Nephron (organoid): ENCODE measurements around the gene ERC1.

Experiments
- H3K27ac Mint-ChIP-seq, 3 experiments: 2 replicates each; pipeline ENCODE4 v1.8.0; 2020; ENCODE audit warnings: mixed read lengths in 3 of 3, mild to moderate bottlenecking in 2 of 3, moderate library complexity in 1 of 3
- H3K27me3 Mint-ChIP-seq: 2 replicates; pipeline ENCODE4 v1.8.0; 2021; ENCODE audit warnings: low read depth, mild to moderate bottlenecking, moderate library complexity, mixed read lengths
- H3K36me3 Mint-ChIP-seq: 2 replicates; pipeline ENCODE4 v1.8.0; 2020; ENCODE audit warnings: low read depth, mixed read lengths
- H3K4me1 Mint-ChIP-seq: 2 replicates; pipeline ENCODE4 v1.8.0; 2020; ENCODE audit warnings: mixed read lengths
- H3K4me3 Mint-ChIP-seq, 3 experiments: 2 replicates each; pipeline ENCODE4 v1.8.0; 2020; ENCODE audit warnings: mild to moderate bottlenecking in 3 of 3, mixed read lengths in 3 of 3, moderate library complexity in 2 of 3
- H3K9me3 Mint-ChIP-seq: 2 replicates; pipeline ENCODE4 v1.8.0; 2020; ENCODE audit warnings: mixed read lengths
- TF ChIP-seq, protein P1 (sequence below), 3 experiments: fragments of 200-600 bp; sonication (generic); IDR thresholded peaks; one replicate each; pipeline ENCODE4 v1.5.0; 2021; ENCODE audit warnings: antibody characterized with exemption in 3 of 3; ENCODE audit not compliant: unreplicated experiment in 3 of 3

The ERC1 gene

DNA sequence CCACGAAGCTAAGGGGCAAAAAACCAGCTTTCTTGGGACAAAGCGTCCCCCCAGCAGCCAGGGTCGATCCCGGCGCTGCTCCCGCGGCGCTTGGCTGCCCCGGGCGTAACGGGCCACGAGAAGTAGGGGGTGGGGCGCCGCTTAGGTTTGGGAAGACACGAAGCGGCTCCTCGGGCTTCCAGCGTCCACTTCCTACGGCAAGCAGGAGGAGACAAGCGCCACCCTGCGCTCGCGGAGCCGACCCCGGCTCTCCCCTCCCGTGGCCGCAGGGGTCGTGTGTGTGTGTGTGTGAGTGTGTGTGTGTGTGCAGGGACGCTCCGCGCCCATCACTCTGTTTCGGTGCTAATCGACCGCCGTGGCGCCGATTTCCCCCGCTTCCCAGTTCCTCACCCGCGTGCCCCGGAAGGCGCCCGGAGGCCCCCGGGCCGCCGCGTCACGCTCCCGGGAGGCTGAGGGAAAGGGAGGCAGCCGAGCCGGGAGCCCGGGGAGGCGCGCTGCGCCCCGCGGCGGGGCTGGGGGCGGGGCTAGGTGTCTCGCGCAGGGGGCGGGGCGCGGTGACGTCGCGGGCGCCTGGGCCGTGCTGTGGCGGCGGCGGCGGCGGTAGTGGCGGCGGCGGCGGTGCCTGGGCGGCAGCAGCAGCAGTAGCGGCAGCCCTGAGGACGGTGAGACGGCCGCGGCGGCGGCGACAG lies at the start of gene ERC1:
Gene ERC1 (plus strand): TSS at position 563 of the 689 bp plus-strand sequence. CDS start 36,681 bp downstream, outside the sequence.
- Mint-ChIP-seq H3K27ac (peak within 1 kb of the TSS; percentile 98 to 99 (median 98)), H3K27me3 (no peaks in the 10 kb centered on the region), H3K9me3 (no peaks in the 10 kb centered on the region), H3K4me1 (peaks cover 35% of the 10 kb centered on the region), H3K4me3 (peak within 1 kb of the TSS; percentile 91 to 99 (median 97)), H3K36me3 (no peaks in the 10 kb centered on the region)
- TF ChIP-seq, protein P1, sequence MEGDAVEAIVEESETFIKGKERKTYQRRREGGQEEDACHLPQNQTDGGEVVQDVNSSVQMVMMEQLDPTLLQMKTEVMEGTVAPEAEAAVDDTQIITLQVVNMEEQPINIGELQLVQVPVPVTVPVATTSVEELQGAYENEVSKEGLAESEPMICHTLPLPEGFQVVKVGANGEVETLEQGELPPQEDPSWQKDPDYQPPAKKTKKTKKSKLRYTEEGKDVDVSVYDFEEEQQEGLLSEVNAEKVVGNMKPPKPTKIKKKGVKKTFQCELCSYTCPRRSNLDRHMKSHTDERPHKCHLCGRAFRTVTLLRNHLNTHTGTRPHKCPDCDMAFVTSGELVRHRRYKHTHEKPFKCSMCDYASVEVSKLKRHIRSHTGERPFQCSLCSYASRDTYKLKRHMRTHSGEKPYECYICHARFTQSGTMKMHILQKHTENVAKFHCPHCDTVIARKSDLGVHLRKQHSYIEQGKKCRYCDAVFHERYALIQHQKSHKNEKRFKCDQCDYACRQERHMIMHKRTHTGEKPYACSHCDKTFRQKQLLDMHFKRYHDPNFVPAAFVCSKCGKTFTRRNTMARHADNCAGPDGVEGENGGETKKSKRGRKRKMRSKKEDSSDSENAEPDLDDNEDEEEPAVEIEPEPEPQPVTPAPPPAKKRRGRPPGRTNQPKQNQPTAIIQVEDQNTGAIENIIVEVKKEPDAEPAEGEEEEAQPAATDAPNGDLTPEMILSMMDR (IDR thresholded peaks at IDR 0.05; ENCODE audit: unreplicated experiment in 3 of 3) = peak in 1 of 3 experiments; percentile 9

DNA sequence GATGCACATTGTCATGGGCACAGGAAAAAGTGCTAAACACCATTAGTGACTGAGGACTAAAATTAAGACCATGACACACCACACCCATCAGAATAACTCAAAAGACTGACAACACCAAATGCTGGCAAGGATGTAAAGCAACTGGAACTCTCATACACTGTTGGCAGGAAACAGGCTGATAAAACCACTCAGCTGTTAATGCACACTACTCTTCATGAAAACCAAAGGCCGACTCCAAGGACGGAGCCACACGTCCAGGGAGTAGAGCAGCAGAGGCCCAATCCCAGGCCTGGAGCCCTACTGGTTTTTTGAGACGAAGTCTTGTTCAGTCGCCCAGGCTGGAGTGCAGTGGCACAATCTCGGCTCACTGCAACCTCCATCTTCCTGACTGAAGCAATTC lies 48.0 kb upstream of the ERC1 start:
- peaks cover 28% of the 10 kb centered on the region for H3K4me1 Mint-ChIP-seq
- H3K36me3 Mint-ChIP-seq = peaks cover 48% of the 10 kb centered on the region
- peak overlapping the region in 2 of 3 experiments; percentile 46 to 66 for H3K27ac Mint-ChIP-seq
- no peaks in the 10 kb centered on the region for H3K9me3 Mint-ChIP-seq
- TF ChIP-seq, protein P1 (IDR thresholded peaks at IDR 0.05; ENCODE audit: unreplicated experiment in 3 of 3) = no peak
- H3K4me3 Mint-ChIP-seq = peak overlapping the region in 1 of 3 experiments; percentile 26
- no peaks in the 10 kb centered on the region for H3K27me3 Mint-ChIP-seq

DNA sequence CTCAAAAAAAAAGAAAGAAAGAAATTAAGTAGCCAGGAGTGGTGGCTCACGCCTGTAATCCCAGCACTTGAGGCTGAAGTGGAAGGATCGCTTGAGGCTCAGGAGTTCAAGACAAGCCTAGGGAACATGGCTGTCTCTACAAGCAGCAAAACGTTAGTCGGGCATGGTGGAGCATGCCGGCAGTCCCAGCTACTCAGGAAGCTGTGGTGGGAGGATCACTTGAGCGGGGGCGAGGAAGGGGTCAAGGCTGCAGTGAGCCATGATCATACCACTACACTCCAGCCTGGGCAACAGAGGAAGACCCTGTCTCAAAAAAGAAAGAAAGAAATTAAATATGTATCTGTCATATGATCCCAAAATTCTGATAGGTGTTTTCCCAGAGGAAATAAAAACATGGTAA lies 46.8 kb upstream of the ERC1 start:
- Mint-ChIP-seq H3K36me3 (peaks cover 40% of the 10 kb centered on the region), H3K27me3 (no peaks in the 10 kb centered on the region), H3K4me3 (peak overlapping the region in 2 of 3 experiments; percentile 18 to 34), H3K4me1 (peaks cover 35% of the 10 kb centered on the region), H3K9me3 (no peaks in the 10 kb centered on the region), H3K27ac (peak overlapping the region; percentile 43 to 66 (median 46))
- TF ChIP-seq, protein P1 (IDR thresholded peaks at IDR 0.05; ENCODE audit: unreplicated experiment in 3 of 3) = no peak

DNA sequence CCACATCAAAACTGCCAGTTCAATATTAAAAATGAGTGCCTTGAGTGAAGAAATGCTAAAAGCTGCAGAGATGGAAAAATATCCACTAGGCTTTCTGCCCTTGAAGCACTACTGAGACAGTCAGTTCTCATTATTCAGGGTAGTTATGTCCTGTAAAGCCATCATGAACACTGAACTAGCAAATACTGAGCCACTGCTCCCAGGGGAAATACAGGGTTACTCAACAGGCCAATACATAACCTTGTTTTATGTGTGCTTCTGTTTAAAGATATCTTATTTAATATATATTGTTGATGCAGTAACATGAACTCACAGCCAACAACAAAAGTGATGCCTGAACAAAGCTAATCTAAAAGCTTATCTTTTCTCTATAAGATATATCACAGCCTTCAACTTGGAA lies 44.8 kb upstream of the ERC1 start:
- Mint-ChIP-seq H3K4me3 (peak overlapping the region; percentile 69 to 84 (median 80)), H3K36me3 (peaks cover 22% of the 10 kb centered on the region), H3K9me3 (no peaks in the 10 kb centered on the region), H3K27ac (peak overlapping the region; percentile 58 to 89 (median 71)), H3K4me1 (peaks cover 36% of the 10 kb centered on the region), H3K27me3 (no peaks in the 10 kb centered on the region)
- TF ChIP-seq, protein P1 (IDR thresholded peaks at IDR 0.05; ENCODE audit: unreplicated experiment in 3 of 3) = no peak

DNA sequence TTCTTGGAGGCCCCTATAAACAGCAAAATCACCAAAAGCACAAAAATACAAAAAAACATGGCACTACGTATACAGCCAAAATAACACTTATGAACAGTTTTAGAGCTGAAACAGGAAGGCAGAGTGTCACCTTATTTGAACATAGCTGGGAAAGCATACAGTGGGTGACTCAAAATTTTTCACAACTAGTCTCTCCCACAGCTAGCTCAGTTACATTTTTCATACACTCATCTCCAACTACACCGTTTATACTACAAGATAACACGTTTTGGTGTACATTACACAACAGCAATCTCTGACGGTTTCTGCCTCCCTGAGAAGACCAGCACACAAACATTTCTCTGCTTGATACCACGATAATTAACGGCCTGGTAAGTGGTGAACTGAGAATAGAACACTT lies 44.4 kb upstream of the ERC1 start:
- Mint-ChIP-seq H3K27me3 (no peaks in the 10 kb centered on the region), H3K27ac (peak overlapping the region; percentile 58 to 89 (median 71)), H3K36me3 (peaks cover 22% of the 10 kb centered on the region), H3K4me3 (peak overlapping the region; percentile 69 to 84 (median 80)), H3K9me3 (no peaks in the 10 kb centered on the region), H3K4me1 (peaks cover 36% of the 10 kb centered on the region)
- TF ChIP-seq, protein P1 (IDR thresholded peaks at IDR 0.05; ENCODE audit: unreplicated experiment in 3 of 3) = no peak

DNA sequence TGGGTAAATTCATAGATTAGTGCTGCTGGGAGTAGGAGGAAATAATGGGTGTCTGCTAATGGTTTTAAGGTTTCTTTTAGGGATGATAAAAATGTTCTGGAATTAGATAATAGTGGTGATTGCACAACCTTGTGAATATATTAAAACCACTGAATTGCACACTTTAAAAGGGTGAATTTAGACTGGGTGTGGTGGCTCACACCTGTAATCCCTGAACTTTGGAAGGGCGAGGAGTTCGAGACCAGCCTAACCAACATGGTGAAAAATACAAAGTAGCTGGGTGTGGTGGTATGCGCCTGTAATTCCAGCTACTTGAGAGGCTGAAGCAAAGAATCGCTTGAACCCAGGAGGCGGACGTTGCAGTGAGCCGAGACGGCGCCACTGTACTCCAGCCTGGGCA lies 42.8 kb upstream of the ERC1 start:
- peaks cover 13% of the 10 kb centered on the region for H3K36me3 Mint-ChIP-seq
- no peaks in the 10 kb centered on the region for H3K27me3 Mint-ChIP-seq
- H3K27ac Mint-ChIP-seq = peak overlapping the region; percentile 81 to 91 (median 89)
- peak overlapping the region; percentile 95 to 98 (median 95) for H3K4me3 Mint-ChIP-seq
- peaks cover 31% of the 10 kb centered on the region for H3K4me1 Mint-ChIP-seq
- H3K9me3 Mint-ChIP-seq = no peaks in the 10 kb centered on the region
- TF ChIP-seq, protein P1 (IDR thresholded peaks at IDR 0.05; ENCODE audit: unreplicated experiment in 3 of 3) = no peak
